ENCODE results near the gene NCKAP5.

DNA sequence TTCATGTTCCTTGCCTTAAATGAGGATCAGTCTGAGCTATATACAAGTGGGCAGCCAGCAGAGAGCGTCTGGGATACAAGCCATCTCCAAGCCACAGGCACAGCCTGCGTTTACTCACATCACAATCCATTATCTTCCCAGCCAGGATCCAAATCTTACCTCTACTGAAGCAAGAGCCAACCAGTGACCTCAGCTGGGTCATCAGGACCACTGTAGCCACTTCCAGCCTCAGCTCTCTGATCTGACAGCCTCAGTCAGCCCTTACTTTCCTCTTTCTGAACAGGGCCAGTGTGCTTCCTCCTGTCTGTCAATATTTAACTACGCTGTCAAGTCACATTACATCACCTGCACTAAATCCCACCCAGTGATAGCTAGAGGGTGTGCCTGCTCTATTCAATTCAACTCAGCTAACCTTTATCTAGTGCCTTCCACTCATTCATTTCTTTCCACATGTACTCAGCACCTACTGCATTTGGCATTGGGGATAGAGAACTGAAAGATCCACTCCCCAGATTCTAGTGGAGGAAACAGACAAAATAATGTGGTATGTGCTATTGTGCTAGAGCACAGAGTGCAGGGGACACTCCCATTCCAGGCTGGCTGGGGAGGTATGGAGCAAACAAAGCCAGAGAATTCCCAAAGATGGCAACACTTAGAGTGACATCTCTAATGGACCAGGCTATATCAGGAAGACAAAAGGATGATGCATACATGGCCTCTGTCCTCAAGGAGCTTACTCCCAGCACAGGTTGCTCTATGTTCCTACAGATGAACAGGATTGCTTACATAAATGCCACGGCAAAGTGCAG lies 146.5 kb downstream of the NCKAP5 start:
- TF ChIP-seq POLR2AphosphoS5 (IDR thresholded peaks at IDR 0.05; ENCODE audit: low read depth, low read length) (no peak), TAF1 (IDR thresholded peaks at IDR 0.05; ENCODE audit: borderline replicate concordance, insufficient read depth, low read length) (no peak), SIN3A (IDR thresholded peaks at IDR 0.05; ENCODE audit: borderline replicate concordance, insufficient read depth, low read length) (no peak)
- TF ChIP-seq, protein P1, sequence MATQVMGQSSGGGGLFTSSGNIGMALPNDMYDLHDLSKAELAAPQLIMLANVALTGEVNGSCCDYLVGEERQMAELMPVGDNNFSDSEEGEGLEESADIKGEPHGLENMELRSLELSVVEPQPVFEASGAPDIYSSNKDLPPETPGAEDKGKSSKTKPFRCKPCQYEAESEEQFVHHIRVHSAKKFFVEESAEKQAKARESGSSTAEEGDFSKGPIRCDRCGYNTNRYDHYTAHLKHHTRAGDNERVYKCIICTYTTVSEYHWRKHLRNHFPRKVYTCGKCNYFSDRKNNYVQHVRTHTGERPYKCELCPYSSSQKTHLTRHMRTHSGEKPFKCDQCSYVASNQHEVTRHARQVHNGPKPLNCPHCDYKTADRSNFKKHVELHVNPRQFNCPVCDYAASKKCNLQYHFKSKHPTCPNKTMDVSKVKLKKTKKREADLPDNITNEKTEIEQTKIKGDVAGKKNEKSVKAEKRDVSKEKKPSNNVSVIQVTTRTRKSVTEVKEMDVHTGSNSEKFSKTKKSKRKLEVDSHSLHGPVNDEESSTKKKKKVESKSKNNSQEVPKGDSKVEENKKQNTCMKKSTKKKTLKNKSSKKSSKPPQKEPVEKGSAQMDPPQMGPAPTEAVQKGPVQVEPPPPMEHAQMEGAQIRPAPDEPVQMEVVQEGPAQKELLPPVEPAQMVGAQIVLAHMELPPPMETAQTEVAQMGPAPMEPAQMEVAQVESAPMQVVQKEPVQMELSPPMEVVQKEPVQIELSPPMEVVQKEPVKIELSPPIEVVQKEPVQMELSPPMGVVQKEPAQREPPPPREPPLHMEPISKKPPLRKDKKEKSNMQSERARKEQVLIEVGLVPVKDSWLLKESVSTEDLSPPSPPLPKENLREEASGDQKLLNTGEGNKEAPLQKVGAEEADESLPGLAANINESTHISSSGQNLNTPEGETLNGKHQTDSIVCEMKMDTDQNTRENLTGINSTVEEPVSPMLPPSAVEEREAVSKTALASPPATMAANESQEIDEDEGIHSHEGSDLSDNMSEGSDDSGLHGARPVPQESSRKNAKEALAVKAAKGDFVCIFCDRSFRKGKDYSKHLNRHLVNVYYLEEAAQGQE (IDR thresholded peaks at IDR 0.05; ENCODE audit: insufficient read depth in 1 of 2, low read depth in 2 of 2, low read length in 2 of 2) = no peak

Measured in PFSK-1 (cell line).